22Rv1 (cell line): ENCODE measurements around the gene CAMKK1.

Experiments
- ZFX ChIP-seq: fragments of 450-650 bp; IDR thresholded peaks from 2 replicates; pipeline ENCODE4 v1.6.1; 2017; ENCODE audit warnings: antibody characterized with exemption, borderline replicate concordance
- TF ChIP-seq, protein P1 (sequence below): fragments of 450-650 bp; IDR thresholded peaks from 2 replicates; pipeline ENCODE4 v1.5.1; 2017; ENCODE audit warnings: mild to moderate bottlenecking

DNA sequence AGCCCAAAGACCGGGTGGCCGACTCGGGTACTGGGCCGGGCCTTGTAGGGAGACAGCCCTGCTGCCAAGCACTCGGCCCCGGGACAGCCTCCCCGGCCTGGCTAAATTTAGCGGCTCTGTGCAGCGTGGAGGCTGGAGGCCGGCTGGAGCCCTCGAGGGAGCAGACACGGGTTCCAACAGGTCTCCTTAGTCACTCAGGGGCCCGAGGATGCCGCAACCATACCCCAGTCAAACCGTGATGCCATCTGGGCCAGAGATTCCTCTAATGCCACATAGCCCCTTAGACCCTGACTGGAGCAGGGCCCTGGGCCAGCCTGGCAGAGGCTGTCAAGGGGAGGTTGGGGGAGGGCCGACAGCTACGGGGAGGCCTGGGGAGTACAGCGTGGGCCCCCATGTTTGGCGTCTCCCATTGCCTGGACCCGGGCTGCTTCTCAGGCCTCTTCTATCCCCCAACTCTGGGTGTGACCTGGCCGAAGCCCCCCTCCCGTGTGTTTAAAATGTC lies 26.3 kb upstream of the CAMKK1 start:
- TF ChIP-seq, protein P1, sequence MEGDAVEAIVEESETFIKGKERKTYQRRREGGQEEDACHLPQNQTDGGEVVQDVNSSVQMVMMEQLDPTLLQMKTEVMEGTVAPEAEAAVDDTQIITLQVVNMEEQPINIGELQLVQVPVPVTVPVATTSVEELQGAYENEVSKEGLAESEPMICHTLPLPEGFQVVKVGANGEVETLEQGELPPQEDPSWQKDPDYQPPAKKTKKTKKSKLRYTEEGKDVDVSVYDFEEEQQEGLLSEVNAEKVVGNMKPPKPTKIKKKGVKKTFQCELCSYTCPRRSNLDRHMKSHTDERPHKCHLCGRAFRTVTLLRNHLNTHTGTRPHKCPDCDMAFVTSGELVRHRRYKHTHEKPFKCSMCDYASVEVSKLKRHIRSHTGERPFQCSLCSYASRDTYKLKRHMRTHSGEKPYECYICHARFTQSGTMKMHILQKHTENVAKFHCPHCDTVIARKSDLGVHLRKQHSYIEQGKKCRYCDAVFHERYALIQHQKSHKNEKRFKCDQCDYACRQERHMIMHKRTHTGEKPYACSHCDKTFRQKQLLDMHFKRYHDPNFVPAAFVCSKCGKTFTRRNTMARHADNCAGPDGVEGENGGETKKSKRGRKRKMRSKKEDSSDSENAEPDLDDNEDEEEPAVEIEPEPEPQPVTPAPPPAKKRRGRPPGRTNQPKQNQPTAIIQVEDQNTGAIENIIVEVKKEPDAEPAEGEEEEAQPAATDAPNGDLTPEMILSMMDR = no peak
- TF ChIP-seq ZFX = no peak
